GM21360 (cell line): ENCODE data around the gene SLC6A11.
A peak's percentile ranks its signal among the peaks of the same experiment; 100 is the strongest.

Experiments
- ATAC-seq: cut with Tn5 transposase; IDR thresholded peaks from one replicate; pipeline ENCODE4 v1.9.1; 2021; ENCODE audit warnings: mild to moderate bottlenecking, moderate library complexity; ENCODE audit not compliant: unreplicated experiment

The SLC6A11 gene

DNA sequence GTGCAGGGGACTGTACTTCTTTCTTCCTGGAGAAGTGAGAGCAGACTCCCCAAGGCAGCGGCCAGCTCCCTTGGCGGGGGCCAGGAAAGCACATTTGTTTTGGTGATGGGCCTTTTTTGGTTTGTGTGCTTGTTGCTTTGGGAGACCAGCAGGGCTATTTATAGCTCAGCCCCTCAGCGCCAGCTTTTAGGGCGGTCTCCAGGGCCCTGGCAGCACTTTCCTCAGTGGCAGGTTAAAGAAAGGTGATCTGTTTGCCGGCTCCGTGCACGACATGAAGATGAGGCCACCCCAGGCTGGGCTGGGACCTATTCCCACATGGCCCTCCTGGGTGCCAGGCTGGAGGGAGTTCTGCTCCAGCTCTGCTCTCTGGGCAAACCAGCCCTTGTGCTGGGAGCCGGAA, 21.8 kb downstream of the SLC6A11 start:
- no peak for ATAC-seq

DNA sequence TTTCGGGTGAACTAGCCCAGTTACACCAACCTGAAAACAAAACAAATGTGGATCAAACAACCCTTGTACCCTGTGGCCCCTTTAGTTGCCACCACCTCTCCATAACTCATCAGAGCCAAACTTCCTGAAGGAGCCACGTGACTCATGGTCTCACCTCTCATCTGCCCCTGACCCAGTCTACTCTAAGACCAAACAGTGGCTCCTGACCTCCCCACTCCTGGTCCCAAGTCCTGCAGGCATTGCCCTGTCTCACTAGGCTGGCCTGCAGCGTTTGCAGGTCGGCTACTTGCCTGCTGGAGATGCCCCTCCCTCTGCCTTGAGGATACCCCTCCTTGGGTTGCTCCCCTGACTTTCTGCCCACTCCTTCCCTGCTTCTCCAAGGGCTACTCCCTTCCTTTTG, 23.1 kb downstream of the SLC6A11 start:
- no peak for ATAC-seq

DNA sequence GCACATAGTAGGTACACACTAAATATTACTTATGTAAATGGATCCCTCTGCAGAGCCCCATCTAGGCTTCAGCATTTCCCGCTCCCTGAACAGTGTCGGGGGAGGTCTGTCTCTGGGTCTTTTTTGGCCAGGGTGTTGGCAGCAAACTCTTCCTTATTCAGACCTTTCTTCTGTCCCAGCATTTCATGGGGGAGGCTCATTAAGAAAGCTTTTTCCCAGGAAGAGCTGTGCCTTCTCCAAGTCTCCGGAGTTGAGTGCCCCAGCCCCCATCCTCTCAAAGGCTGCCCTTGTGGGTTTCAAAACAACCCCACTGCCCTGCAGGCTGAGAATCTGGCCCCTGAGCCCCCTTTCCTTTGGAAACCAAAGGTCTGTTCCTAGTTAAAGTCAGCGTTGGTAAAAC, 25.1 kb downstream of the SLC6A11 start:
- ATAC-seq, result no peak

DNA sequence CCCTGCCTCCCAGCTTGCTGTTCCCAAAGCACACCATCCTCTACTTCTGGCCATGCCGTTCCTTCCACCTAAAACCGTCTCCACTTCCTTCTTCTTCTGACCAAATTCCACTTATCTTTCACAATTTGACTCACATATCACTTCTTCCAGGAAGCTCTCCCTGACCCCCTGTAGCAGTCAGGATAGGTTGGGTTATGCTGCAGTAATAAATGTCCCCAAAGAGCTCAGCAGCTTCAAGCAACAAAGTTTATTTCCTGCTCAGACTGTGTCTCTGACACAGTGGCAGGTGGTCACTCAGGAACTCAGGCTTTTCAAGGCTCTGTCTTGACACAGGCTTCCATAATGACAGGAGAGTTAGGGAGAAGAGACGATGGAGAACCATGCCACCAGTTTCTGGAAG, 27.4 kb downstream of the SLC6A11 start:
- ATAC-seq, result no peak

GRCh38 chr3:10845001-10845761, 29.2 kb downstream of the SLC6A11 start:
- ATAC-seq, result no peak

DNA sequence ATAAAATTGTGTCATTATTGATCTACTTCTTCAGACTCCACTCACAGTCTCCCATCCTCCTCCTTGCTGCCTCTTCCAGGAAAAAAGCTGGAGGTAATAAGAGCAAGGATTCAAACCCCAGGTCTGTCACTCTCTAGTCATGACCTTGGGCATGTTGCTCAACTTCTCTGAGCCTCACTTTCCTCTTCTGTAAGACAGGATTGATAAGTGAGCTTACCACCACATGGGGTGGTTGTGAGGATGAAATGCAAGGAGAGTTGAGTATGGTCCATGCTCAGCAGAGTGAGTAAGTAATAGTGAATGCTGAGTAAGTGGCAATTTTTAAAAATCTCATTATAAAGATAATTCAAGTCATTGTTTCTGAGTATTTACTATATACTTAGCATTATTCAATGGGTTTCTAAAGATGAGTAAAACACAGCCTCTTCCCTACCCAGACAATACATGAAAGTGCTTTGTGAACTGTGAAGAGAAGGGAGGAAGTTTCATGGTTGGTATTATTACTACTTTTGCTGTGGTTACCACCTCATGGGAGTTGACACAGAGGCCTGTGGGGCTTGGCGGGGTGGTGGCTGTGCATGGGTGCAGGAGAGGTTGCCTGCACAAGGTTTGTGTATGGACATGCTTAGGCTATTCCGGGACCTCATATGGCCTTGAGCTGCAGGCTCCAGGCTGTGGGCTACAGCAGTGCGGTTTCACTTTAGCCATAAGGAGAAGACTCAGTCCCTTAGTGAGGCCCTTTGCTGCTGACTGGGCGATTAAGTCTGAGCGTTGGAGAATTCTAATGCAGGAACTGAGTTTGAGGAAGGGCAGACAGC, 30.0 kb downstream of the SLC6A11 start:
- peak; percentile 85 for ATAC-seq

GRCh38 chr3:10846657-10846975, 30.6 kb downstream of the SLC6A11 start:
- ATAC-seq, result no peak

- ATAC-seq, result peak; percentile 51
Measured at GRCh38 chr3:10848261-10848660, 32.2 kb downstream of the SLC6A11 start.

- no peak for ATAC-seq
Measured at GRCh38 chr3:10852066-10852808, 36.2 kb downstream of the SLC6A11 start.

- ATAC-seq, result no peak
Measured at GRCh38 chr3:10855083-10855870, 39.2 kb downstream of the SLC6A11 start.

DNA sequence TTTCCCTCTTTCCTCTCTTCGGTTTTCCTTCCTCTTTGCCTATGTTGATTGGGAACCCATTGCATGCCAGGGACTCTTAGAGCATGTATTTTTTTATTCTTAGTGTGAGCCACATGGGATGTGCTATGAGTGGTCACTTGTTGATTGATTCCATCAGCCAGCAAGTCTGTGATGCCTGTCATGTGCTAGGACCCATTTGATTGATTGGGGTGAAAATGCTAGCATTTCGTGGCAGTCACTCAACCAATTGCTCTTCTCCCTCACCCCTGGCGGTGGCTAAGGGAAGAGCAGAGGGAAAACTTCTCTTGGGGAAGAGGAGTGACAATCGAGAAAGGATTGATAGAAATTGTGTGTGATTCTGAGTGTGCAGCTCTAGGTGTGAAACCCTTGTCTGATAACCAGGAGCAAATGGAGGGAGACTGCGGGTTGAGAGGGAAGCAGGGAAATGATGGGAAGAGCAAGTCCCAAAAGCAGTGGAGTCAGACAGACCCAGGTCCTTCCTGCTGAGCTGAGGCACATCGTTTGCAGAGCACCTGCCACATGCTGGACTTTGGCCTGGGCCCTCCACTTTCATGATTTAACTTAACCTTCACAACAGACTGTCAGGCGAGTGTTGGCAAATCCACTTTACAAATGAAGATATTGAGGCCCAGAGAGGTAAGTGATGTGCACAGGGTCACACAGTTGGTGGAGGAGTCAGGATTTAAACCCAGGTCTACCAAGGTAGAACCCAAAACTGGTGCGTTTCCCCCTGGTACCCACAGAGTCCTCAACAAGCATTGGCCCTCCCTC, 40.0 kb downstream of the SLC6A11 start:
- no peak for ATAC-seq

- no peak for ATAC-seq
Measured at GRCh38 chr3:10857235-10857634, 41.2 kb downstream of the SLC6A11 start.

DNA sequence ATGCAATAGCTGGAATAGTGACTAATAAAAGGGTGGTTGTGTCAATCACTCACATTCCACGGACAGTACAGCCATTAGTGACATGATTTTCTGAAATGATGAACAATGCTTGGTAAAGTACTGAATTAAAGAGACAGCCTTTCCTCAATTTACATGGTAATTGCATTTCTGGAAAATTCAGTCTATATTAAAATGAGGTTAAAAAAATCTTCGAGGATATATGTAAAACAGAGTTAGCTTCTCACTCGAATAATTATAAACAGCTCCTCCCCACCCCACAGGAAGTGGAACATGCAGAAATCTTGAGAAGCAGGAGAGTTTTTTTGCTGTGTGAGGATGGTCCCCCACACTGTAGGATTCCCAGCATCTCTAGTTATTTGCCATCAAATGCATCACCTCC, 42.1 kb downstream of the SLC6A11 start:
- ATAC-seq, result no peak

- ATAC-seq, result no peak
Measured at GRCh38 chr3:10867384-10867783, 51.4 kb downstream of the SLC6A11 start.

DNA sequence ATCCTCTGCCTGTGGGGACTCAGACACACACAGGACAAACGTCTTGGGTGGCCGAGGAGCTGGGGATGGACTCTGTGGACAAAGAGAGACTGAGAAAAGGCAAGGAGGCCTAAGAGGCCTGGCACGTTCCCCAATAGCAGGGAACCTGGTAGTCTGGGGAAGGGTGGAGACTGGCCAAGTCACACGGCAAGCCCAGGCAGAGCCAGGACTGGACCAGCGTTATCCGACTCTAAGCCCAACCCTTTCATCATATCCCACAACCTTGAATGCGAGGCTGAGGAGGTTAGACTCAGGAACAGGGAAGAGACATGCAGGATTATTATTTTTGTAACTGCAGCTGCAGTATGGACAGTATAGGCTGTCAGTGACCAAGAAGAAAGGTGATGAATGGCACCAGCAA, 53.4 kb downstream of the SLC6A11 start:
- no peak for ATAC-seq

GRCh38 chr3:10870296-10870695, 54.3 kb downstream of the SLC6A11 start:
- no peak for ATAC-seq

DNA sequence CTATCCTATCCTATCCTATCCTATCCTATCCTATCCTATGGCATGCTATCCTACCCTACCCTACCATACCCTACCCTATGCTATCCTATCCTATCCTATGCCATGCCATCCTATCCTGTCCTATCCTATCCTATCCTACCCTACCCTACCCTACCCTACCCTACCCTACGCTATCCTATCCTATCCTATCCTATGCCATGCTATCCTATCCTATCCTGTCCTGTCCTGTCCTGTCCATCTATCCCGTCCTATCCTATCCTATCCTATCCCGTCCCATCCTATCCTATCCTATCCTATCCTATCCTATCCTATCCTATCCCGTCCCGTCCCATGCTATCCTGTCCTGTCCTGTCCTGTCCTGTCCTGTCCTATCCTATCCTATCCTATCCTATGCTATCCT, 57.4 kb downstream of the SLC6A11 start:
- no peak for ATAC-seq

- no peak for ATAC-seq
Measured at GRCh38 chr3:10875914-10876313, 59.9 kb downstream of the SLC6A11 start.

DNA sequence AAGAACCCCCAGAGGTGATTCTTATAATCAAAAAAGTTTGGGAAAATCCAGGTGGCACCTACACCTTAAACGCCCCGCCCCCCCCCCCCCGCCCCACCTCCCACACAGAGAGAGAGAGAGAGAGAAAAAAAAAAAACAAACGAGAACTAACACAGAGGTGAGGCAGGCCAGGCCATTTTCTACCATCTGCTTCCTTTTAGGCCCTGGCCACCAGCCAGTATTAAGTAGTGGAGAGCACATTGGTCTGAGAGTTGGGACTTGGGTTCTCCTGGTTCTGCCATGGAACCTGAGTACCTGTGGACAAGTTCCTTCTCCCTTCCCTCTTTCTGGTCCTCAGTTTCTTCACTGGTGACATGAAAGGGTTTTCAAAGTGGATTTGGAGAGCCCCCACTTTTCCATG, 60.6 kb downstream of the SLC6A11 start:
- no peak for ATAC-seq

DNA sequence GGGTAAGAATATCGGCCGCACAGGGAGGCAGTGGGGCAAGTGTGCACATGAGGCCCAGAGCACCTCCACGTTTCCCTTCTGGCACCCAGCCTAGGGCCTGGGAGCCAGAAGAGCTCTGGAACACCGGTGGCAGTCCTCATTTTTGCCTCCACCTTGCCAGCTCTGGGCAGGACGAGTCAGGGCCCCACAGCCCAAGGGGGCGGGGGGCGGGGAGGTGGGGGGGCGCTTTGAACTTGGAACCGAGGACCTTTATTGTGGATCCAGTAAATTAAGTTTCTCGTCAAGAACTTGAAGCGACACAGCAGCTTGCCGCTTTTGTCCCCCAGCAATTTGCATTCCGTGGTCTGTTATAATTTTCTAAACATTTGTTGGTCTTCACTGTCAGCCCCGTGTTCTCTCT, 66.8 kb downstream of the SLC6A11 start:
- no peak for ATAC-seq
